K562 (cell line): Measurements from ENCODE around the gene PLCB4. TPM values are rescaled to one million over a fixed set of nuclear protein-coding genes. Genes with fewer than 3 reads are reported as not detected.

Experiments used
- ATAC-seq: fragments of 200-7000 bp; cut with Tn5 transposase; 3 replicates; pipeline ENCODE4 v1.9.1; 2020; ENCODE audit warnings: moderate library complexity
- BruUV-seq: library from RNA; stranded (reverse); fragments of 400-500 nt; replicated peaks from 2 replicates; lab custom pipeline; 2021; lab: Mats Ljungman, UMichigan
- CTCF ChIA-PET: fragments of 300-600 bp; formaldehyde crosslinking; extraction: SDS; loops from one replicate; lab custom pipeline; 2021; ENCODE audit warnings: low intra/inter-chr PET ratio; lab: Yijun Ruan, JAX
- POLR2A ChIA-PET: fragments of 300-600, 350-650 bp; sonication (Branson Sonifier 250); formaldehyde crosslinking; extraction: SDS; loops from one replicate; lab custom pipeline; 2021; ENCODE audit warnings: antibody characterized with exemption, inconsistent platforms; lab: Yijun Ruan, JAX
- DNase-seq, 4 experiments: peaks; one replicate each; pipeline versions ENCODE4 v3.0.0 to v3.0.0-alpha.2; 2011 to 2018; ENCODE audit warnings: low spot score in 3 of 4, mixed read lengths in 3 of 4; ENCODE audit errors: extremely low read depth in 1 of 4
- FAIRE-seq: peaks from 2 replicates; lab custom pipeline; 2011; peaks lifted over from hg19 to GRCh38; lab: Jason Lieb, UNC
- H2AFZ ChIP-seq: 2 replicates; pipeline ENCODE4 v1.6.0; 2011; ENCODE audit warnings: low read depth, low read length, control low read depth, inconsistent platforms
- H3K27ac ChIP-seq: fragments of 200-600 bp; 3 replicates; pipeline ENCODE4 v1.8.0; 2011; ENCODE audit warnings: low read depth, mild to moderate bottlenecking, control low read depth, inconsistent platforms, low read length, moderate library complexity, mixed read lengths; ENCODE audit errors: extremely low read depth
- H3K27me3 ChIP-seq, 2 experiments: fragments of 300-600 bp in 1 of 2; 2 replicates in 1 of 2; 3 replicates in 1 of 2; pipeline versions ENCODE4 v1.6.0 to v1.8.0; 2011; ENCODE audit warnings: inconsistent platforms in 2 of 2, low read length in 2 of 2, mild to moderate bottlenecking in 1 of 2, mixed read lengths in 1 of 2, moderate library complexity in 1 of 2; ENCODE audit not compliant: control insufficient read depth in 2 of 2, insufficient read depth in 2 of 2
- H3K36me3 ChIP-seq: fragments of 300-600 bp; 3 replicates; pipeline ENCODE4 v1.8.0; 2011; ENCODE audit warnings: mild to moderate bottlenecking, low read length, inconsistent platforms; ENCODE audit not compliant: control insufficient read depth, insufficient read depth
- H3K4me1 ChIP-seq, 2 experiments: fragments of 200-600 bp in 1 of 2; replicated peaks in 1 of 2; 2 replicates in 1 of 2; 3 replicates in 1 of 2; pipeline versions ENCODE4 v1.5.1 to v1.8.0; 2011; ENCODE audit warnings: inconsistent platforms in 2 of 2, low read length in 2 of 2, mild to moderate bottlenecking in 1 of 2, mixed read lengths in 1 of 2, moderate library complexity in 1 of 2; ENCODE audit not compliant: control insufficient read depth in 2 of 2, insufficient read depth in 2 of 2
- H3K4me2 ChIP-seq: 2 replicates; pipeline ENCODE4 v1.6.1; 2011; ENCODE audit warnings: low read length, control low read depth, inconsistent platforms, mixed read lengths; ENCODE audit not compliant: insufficient read depth
- H3K4me3 ChIP-seq: fragments of 200-600 bp; sonication (generic), shearing (Covaris generic); 2 replicates; pipeline ENCODE4 v1.5.1; 2016; ENCODE audit warnings: control low read depth, inconsistent platforms
- H3K79me2 ChIP-seq: fragments of 200-600 bp; 3 replicates; pipeline ENCODE4 v1.8.0; 2011; ENCODE audit warnings: low read length, inconsistent platforms; ENCODE audit not compliant: control insufficient read depth, insufficient read depth
- H3K9ac ChIP-seq, 2 experiments: 2 replicates each; pipeline versions ENCODE4 v1.6.0 to v1.6.1; 2011; ENCODE audit warnings: low read depth in 2 of 2, low read length in 2 of 2, control low read depth in 1 of 2, inconsistent platforms in 1 of 2, mild to moderate bottlenecking in 1 of 2, mixed read lengths in 1 of 2; ENCODE audit not compliant: insufficient read depth in 1 of 2
- H3K9me1 ChIP-seq: one replicate; pipeline ENCODE4 v1.6.0; 2011; ENCODE audit warnings: inconsistent platforms, mild to moderate bottlenecking, low read length, moderate library complexity; ENCODE audit not compliant: control insufficient read depth, insufficient read depth
- H3K9me3 ChIP-seq: replicated peaks from 2 replicates; pipeline ENCODE4 v1.5.1; 2011; ENCODE audit warnings: low read depth, low read length, inconsistent platforms; ENCODE audit not compliant: control insufficient read depth, insufficient read depth
- H4K20me1 ChIP-seq: replicated peaks from 2 replicates; pipeline ENCODE4 v1.6.1; 2011; ENCODE audit warnings: low read length, inconsistent platforms, mixed read lengths; ENCODE audit not compliant: control insufficient read depth, insufficient read depth
- CBFA2T3 ChIP-seq: fragments of 450-650 bp; IDR thresholded peaks from 2 replicates; pipeline ENCODE4 v1.6.1; 2017
- DNMT1 ChIP-seq: fragments of 450-650 bp; IDR thresholded peaks from 2 replicates; pipeline ENCODE4 v1.6.1; 2016; ENCODE audit warnings: antibody characterized with exemption, mild to moderate bottlenecking
- HNRNPK ChIP-seq: fragments of 200-400 bp; formaldehyde crosslinking; IDR thresholded peaks from one replicate; pipeline ENCODE4 v1.6.1; 2018; ENCODE audit warnings: mild to moderate bottlenecking, low read depth, low read length; ENCODE audit not compliant: poor library complexity, severe bottlenecking
- NCOA4 ChIP-seq: fragments of 450-650 bp; IDR thresholded peaks from 2 replicates; pipeline ENCODE4 v1.6.1; 2018; ENCODE audit warnings: mild to moderate bottlenecking; ENCODE audit not compliant: partially characterized antibody
- NFRKB ChIP-seq: fragments of 450-650 bp; IDR thresholded peaks from 2 replicates; pipeline ENCODE4 v1.6.1; 2016; ENCODE audit warnings: low read depth
- NR2C2 ChIP-seq, 2 experiments: fragments of 200-800 bp in 1 of 2; sonication (Bioruptor generic) in 1 of 2; sonication (generic) in 1 of 2; formaldehyde crosslinking in 1 of 2; IDR thresholded peaks; 2 replicates each; pipeline versions ENCODE4 v1.6.1 to v1.8.0; 2016 to 2022; ENCODE audit warnings: mild to moderate bottlenecking in 1 of 2, missing compliant biosample characterization in 1 of 2, missing genetic modification characterization in 1 of 2, missing genetic modification reagents in 1 of 2
- POLR3G ChIP-seq: IDR thresholded peaks from 2 replicates; pipeline ENCODE4 v1.6.1; 2011; ENCODE audit not compliant: insufficient read length, insufficient replicate concordance; ENCODE audit errors: extremely low read depth
- PPARD ChIP-seq: fragments of 250-450 bp; sonication (Bioruptor Pico); IDR thresholded peaks from 2 replicates; pipeline ENCODE4 v1.8.0; 2022; ENCODE audit warnings: inconsistent platforms, mild to moderate bottlenecking, moderate library complexity
- RUNX1 ChIP-seq: sonication (generic); IDR thresholded peaks from 2 replicates; pipeline ENCODE4 v1.6.1; 2016; ENCODE audit warnings: antibody characterized with exemption, low read depth
- SMARCB1 ChIP-seq: IDR thresholded peaks from 2 replicates; pipeline ENCODE4 v1.6.1; 2011; ENCODE audit warnings: improper control_type of control experiment, low read depth; ENCODE audit not compliant: insufficient read length
- TEAD2 ChIP-seq: fragments of 450-650 bp; IDR thresholded peaks from 2 replicates; pipeline ENCODE4 v1.6.1; 2016; ENCODE audit warnings: missing genetic modification characterization, control low read depth, missing compliant biosample characterization
- WGBS: fragments of 100-300 bp; shearing (Covaris generic); methylation state at CpG from one replicate; pipeline ENCODE4 v1.1.6; 2016; ENCODE audit warnings: low coverage, mixed read lengths; ENCODE audit not compliant: insufficient coverage; ENCODE audit errors: missing lambda C conversion rate; 5-methylcytosine and 5-hydroxymethylcytosine counted together
- in situ Hi-C: fragments of 300-500 bp; cut with MboI; formaldehyde crosslinking; loops from 4 replicates; pipeline ENCODE4 v1.15.0; 2018; ENCODE audit warnings: inconsistent platforms, mixed read lengths
- intact Hi-C: fragments of 100-400 bp; cut with micrococcal nuclease; formaldehyde crosslinking; loops from 2 replicates; pipeline ENCODE4 v1.14.2; 2022
- polyA plus RNA-seq, 8 experiments: library from polyadenylated mRNA; depleted of rRNA in 4 of 8; stranded (reverse) in 5 of 8; unstranded in 3 of 8; fragments of >200 nt; fragmentation: Nextera tagmentation in 2 of 8; fragmentation: Illumina TruSeq in 1 of 8; extraction: Ambion mirVana in 2 of 8; extraction: Trizol in 1 of 8; gene quantifications; 2 replicates each; pipeline versions ENCODE4 v1.2.1 to v1.2.3, GENCODE V29; 2011 to 2014; ENCODE audit warnings: inconsistent platforms in 1 of 8, missing spikeins in 1 of 8
- total RNA-seq, 7 experiments: library from RNA; depleted of rRNA in 6 of 7; stranded (reverse); fragments of >200 nt in 6 of 7; fragmentation: Illumina TruSeq in 2 of 7; extraction: Trizol in 2 of 7; gene quantifications; 2 replicates each; pipeline versions ENCODE4 v1.2.1 to v1.2.3, GENCODE V29; 2011 to 2021; ENCODE audit warnings: low replicate concordance in 1 of 7
- TF ChIP-seq, protein P1 (sequence below): sonication (generic); formaldehyde crosslinking; IDR thresholded peaks from 2 replicates; pipeline ENCODE4 v1.9.0; 2022; ENCODE audit warnings: mild to moderate bottlenecking, missing genetic modification reagents
- TF ChIP-seq, protein P2 (sequence below): sonication (generic); formaldehyde crosslinking; IDR thresholded peaks from 2 replicates; pipeline ENCODE4 v1.8.0; 2022; ENCODE audit warnings: mild to moderate bottlenecking, missing genetic modification reagents
- TF ChIP-seq, protein P3 (sequence below): fragments of 200-800 bp; sonication (Bioruptor generic); IDR thresholded peaks from 2 replicates; pipeline ENCODE4 v1.6.1; 2017; ENCODE audit warnings: missing genetic modification characterization, missing compliant biosample characterization

PLCB4 gene
- total and polyA plus RNA-seq, 9 of the 15 experiments (the other 6 are each of a cell fraction or from before 2014, with no cell fraction given), result 0.20 to 2.9 (median 0.52) TPM

DNA sequence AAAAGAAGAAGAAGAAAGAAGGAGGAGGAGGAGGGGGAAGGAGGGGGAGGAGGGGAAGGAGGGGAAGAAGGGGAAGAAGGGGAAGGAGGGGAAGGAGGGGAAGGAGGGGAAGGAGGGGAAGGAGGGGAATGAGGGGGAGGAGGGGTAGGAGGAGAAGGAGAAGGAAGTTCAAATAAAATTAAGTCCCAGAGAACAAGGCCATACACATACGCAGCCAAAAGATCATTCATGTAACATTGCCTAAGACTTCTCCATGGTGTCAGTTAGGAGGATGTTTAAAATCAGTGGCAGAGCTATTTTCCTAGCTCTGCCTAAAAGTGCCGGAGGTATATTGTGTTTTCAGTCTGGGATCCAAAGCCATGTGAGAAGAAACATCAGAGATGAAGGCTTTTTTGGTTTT, 75.8 kb downstream of the PLCB4 start:
- no peak for ATAC-seq
- Histone ChIP-seq H3K4me1 (peaks cover 0 to 22% of the 10 kb centered on the region in 2 experiments; a peak in 2 of 5 replicates), H4K20me1 (no peaks in the 10 kb centered on the region), H3K79me2 (no peaks in the 10 kb centered on the region), H3K9me3 (no peaks in the 10 kb centered on the region), H3K27ac (no peak overlapping the region), H3K9ac (no peak overlapping the region), H3K27me3 (no peaks in the 10 kb centered on the region), H3K36me3 (no peaks in the 10 kb centered on the region), H3K9me1 (no peaks in the 10 kb centered on the region), H3K4me2 (no peak overlapping the region), H3K4me3 (no peak overlapping the region), H2AFZ (0 out of 2 replicates have a peak overlapping the region, but pooled peaks have one; percentile 44)
- in situ Hi-C loops, result no loop called here
- POLR2A ChIA-PET, result no interaction called here
- CTCF ChIA-PET, result no interaction called here
- DNase-seq, result peak in 1 of 4 experiments; percentile 19
- FAIRE-seq, result no peak
- no TSS peak for BruUV-seq
- intact Hi-C loops, result no loop called here
- TF ChIP-seq PPARD (CRISPR knock-in tag) (no peak), NR2C2 (CRISPR knock-in tag; IDR thresholded peaks at IDR 0.05) (no peak), NR2C2 (tag; IDR thresholded peaks at IDR 0.05) (no peak), SMARCB1 (no peak), CBFA2T3 (no peak), HNRNPK (peak; percentile 61), NFRKB (no peak), DNMT1 (no peak), NCOA4 (no peak), POLR3G (no peak), TEAD2 (tag) (no peak), RUNX1 (no peak)
- TF ChIP-seq, protein P1, sequence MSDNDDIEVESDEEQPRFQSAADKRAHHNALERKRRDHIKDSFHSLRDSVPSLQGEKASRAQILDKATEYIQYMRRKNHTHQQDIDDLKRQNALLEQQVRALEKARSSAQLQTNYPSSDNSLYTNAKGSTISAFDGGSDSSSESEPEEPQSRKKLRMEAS (CRISPR knock-in tag), result no peak
- TF ChIP-seq, protein P2, sequence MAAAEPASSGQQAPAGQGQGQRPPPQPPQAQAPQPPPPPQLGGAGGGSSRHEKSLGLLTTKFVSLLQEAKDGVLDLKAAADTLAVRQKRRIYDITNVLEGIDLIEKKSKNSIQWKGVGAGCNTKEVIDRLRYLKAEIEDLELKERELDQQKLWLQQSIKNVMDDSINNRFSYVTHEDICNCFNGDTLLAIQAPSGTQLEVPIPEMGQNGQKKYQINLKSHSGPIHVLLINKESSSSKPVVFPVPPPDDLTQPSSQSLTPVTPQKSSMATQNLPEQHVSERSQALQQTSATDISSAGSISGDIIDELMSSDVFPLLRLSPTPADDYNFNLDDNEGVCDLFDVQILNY, result no peak
- TF ChIP-seq, protein P3, sequence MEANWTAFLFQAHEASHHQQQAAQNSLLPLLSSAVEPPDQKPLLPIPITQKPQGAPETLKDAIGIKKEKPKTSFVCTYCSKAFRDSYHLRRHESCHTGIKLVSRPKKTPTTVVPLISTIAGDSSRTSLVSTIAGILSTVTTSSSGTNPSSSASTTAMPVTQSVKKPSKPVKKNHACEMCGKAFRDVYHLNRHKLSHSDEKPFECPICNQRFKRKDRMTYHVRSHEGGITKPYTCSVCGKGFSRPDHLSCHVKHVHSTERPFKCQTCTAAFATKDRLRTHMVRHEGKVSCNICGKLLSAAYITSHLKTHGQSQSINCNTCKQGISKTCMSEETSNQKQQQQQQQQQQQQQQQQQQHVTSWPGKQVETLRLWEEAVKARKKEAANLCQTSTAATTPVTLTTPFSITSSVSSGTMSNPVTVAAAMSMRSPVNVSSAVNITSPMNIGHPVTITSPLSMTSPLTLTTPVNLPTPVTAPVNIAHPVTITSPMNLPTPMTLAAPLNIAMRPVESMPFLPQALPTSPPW (CRISPR knock-in tag), result peak; percentile 44; the same call in 1 of the 2 replicates
- WGBS, result 0% methylated on average over 1 of the region's 2 CpGs
